T-helper 2 cell treated with Interferon-gamma antibody and Interleukin-4, amounts not matched to agents 5 μg/mL and 100 μg/mL, for 36 hours (primary cell): ENCODE results near the gene KANSL3.
"Not testable (repeated sequence)": the region's sequence is repeated elsewhere in the genome, so short reads cannot be mapped to it uniquely, and the experiment has no call there.

ENCODE experiments used
- DNase-seq: peaks from one replicate; pipeline ENCODE4 v3.0.0; 2021; ENCODE audit warnings: low spot score
- H3K27ac Mint-ChIP-seq: one replicate; pipeline ENCODE4 v1.8.0; 2021; ENCODE audit warnings: mild to moderate bottlenecking, mixed read lengths
- H3K27me3 Mint-ChIP-seq: one replicate; pipeline ENCODE4 v1.8.0; 2021; ENCODE audit warnings: low read depth, mixed read lengths
- H3K36me3 Mint-ChIP-seq: one replicate; pipeline ENCODE4 v1.8.0; 2021; ENCODE audit warnings: low read depth, mixed read lengths
- H3K4me1 Mint-ChIP-seq: one replicate; pipeline ENCODE4 v1.8.0; 2021; ENCODE audit warnings: low read depth, mixed read lengths
- H3K4me3 Mint-ChIP-seq: one replicate; pipeline ENCODE4 v1.8.0; 2022; ENCODE audit warnings: mild to moderate bottlenecking, moderate library complexity, mixed read lengths
- H3K9me3 Mint-ChIP-seq: one replicate; pipeline ENCODE4 v1.8.0; 2021; ENCODE audit warnings: mixed read lengths

Gene KANSL3

GRCh38 chr2:96638144-96639121 lies at the start of gene KANSL3:
KANSL3 (minus strand) TSS chr2:96638312; CDS start chr2:96637135, 1,177 bp downstream.
- H3K27ac Mint-ChIP-seq: peak within 1 kb of the TSS; percentile 98
- DNase-seq: peak; percentile 91
- H3K36me3 Mint-ChIP-seq: peaks cover 25% of the 10 kb centered on the region
- peak within 1 kb of the TSS; percentile 93 for H3K4me3 Mint-ChIP-seq
- H3K27me3 Mint-ChIP-seq: peaks cover 8% of the 10 kb centered on the region
- H3K9me3 Mint-ChIP-seq: no peaks in the 10 kb centered on the region
- H3K4me1 Mint-ChIP-seq: peaks cover 29% of the 10 kb centered on the region

DNA sequence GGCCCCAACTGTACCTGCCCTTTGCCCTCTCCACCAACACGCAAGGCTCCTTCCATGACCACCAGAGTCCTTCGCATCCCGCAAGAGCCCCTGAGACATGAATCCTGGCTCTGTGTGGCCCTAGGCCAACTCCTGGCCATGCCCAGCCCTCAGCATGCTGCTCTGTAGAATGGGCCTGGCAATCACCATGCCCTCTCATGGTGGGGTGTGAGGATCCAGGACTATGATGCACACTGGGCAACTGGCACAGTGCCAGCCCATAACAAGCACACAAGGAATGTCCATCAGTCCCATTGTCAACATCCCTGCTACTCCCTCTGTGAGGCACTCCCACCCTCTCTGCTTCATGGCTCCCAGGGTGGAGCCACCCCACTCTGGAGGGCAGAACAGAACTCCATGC lies 49.2 kb upstream of the KANSL3 start:
- Mint-ChIP-seq H3K4me3 (no peak overlapping the region), H3K27me3 (no peaks in the 10 kb centered on the region), H3K36me3 (no peaks in the 10 kb centered on the region), H3K9me3 (no peaks in the 10 kb centered on the region), H3K27ac (no peak overlapping the region), H3K4me1 (no peaks in the 10 kb centered on the region)
- DNase-seq: no peak

DNA sequence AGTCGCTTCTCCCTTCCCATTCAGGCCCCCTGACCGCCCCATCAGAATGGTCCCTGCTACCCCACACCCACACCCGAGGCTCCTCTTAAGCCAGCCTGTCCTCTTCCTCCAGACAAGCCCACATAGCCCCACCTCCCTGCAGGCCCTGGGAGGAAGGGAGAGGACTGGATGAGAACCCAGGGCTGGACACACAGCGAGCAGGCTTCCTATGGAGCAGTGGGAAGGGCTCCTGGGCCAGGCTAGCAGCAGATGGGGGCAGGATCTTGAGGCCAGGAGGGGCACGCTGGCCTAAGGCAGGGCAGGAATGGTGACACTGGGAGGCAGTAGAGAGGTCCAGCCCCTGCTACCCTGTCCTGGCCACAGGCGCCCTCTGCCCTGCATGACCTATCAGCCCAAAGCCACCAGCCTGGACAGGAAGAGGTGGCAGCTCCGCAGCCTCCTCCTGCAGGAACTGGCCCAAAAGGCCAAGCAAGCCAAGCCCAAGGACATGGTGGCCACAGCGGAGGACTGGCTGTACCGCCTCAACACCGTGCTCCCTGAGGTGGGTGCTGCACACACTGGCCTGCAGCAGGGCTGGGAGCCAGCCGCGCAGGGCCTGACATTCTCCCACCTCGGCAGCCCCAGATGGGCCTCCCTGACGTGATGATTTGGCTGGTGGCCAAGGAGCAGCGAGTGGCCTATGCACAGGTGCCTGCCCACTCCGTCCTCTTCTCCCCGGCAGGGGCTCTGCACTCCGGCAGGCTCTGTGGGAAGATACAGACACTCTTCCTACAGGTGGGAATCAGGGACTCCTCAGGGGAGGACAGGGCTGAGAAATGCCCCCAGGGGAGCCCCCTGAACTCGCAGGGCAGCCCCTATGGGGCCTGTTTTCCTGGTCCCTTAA lies 47.7 kb upstream of the KANSL3 start:
- no peaks in the 10 kb centered on the region for H3K4me1 Mint-ChIP-seq
- no peaks in the 10 kb centered on the region for H3K27me3 Mint-ChIP-seq
- DNase-seq: no peak
- no peaks in the 10 kb centered on the region for H3K36me3 Mint-ChIP-seq
- no peak overlapping the region for H3K27ac Mint-ChIP-seq
- H3K9me3 Mint-ChIP-seq: no peaks in the 10 kb centered on the region
- no peak overlapping the region for H3K4me3 Mint-ChIP-seq

- H3K4me3 Mint-ChIP-seq: no peak overlapping the region
These were observed 46.9 kb upstream of the KANSL3 start for GRCh38 chr2:96684883-96685576.

DNA sequence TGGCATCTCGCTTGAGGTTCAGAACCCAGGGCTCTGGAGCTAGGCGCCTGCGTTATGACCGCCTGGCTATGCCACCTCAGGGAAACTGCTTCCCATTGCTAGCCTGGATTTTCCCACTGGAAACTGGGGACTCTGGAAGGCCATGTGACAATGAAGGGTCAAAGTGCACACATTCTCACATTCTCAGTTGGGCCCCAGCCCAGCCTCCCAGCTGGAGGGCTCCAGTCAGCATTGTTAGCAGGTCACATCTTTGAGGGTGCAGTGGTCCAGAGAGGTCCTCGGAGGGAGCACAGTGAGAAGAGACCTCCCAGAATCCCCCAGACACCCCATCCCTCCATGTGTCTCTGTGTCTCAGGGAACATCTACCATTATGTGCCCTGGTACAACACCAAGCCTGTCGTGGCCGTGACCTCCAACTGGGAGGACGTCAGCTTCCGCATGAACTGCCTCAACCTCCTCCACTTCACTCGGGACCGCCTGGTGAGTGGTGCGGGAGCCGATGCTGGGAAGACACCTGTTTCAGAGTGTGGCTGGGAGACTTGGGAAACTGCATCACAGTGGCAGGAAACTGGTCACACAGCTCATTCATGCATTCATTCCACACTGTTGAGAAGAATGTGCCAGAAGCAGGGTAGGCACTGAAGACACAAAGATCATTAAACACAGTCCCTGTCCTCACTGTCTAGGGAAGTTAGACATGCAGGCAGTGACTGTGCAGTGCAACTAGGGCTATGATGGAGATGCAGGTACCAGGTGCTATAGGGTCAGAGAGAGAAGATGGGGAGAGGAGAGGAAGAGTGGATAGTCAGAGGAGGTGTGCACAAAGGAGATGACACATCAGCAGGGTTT lies 46.1 kb upstream of the KANSL3 start:
- no peaks in the 10 kb centered on the region for H3K4me1 Mint-ChIP-seq
- H3K27me3 Mint-ChIP-seq: peaks cover 11% of the 10 kb centered on the region
- H3K27ac Mint-ChIP-seq: no peak overlapping the region
- H3K36me3 Mint-ChIP-seq: no peaks in the 10 kb centered on the region
- H3K9me3 Mint-ChIP-seq: no peaks in the 10 kb centered on the region
- no peak for DNase-seq
- H3K4me3 Mint-ChIP-seq: no peak overlapping the region

More at GRCh38 chr2:96684883-96685576, 46.9 kb upstream of the KANSL3 start:
- H3K27me3 Mint-ChIP-seq: peaks cover 5% of the 10 kb centered on the region
- no peaks in the 10 kb centered on the region for H3K9me3 Mint-ChIP-seq
- no peaks in the 10 kb centered on the region for H3K36me3 Mint-ChIP-seq
- no peaks in the 10 kb centered on the region for H3K4me1 Mint-ChIP-seq
- H3K27ac Mint-ChIP-seq: no peak overlapping the region
- no peak for DNase-seq

DNA sequence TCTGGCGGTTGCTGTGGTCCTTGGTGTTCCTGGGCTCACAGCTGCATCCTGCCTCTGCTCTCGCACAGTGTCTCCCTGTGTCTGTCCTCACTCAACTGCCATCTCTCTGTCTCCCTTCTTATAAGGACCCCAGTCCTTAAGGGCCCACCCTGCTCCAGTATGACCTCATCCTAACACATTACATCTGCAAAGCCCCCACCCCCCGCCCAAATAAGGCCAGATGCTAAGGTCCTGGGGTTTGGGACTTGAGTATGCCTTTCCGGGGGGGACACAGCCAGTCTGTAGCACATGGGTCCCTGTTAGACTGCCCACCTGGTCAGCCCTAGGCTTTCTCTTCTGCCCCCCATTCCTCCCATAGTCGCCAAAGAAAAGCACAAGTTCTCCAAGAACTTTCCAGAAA lies 45.2 kb upstream of the KANSL3 start:
- Mint-ChIP-seq H3K36me3 (no peaks in the 10 kb centered on the region), H3K4me3 (no peak overlapping the region), H3K27me3 (peaks cover 11% of the 10 kb centered on the region), H3K27ac (no peak overlapping the region), H3K9me3 (no peaks in the 10 kb centered on the region), H3K4me1 (no peaks in the 10 kb centered on the region)
- DNase-seq: no peak

- no peaks in the 10 kb centered on the region for H3K4me1 Mint-ChIP-seq
- no peak for DNase-seq
- H3K9me3 Mint-ChIP-seq: no peaks in the 10 kb centered on the region
- H3K4me3 Mint-ChIP-seq: no peak overlapping the region
- no peaks in the 10 kb centered on the region for H3K36me3 Mint-ChIP-seq
- H3K27ac Mint-ChIP-seq: no peak overlapping the region
- peaks cover 11% of the 10 kb centered on the region for H3K27me3 Mint-ChIP-seq
These were observed 43.4 kb upstream of the KANSL3 start for GRCh38 chr2:96681540-96681939.

DNA sequence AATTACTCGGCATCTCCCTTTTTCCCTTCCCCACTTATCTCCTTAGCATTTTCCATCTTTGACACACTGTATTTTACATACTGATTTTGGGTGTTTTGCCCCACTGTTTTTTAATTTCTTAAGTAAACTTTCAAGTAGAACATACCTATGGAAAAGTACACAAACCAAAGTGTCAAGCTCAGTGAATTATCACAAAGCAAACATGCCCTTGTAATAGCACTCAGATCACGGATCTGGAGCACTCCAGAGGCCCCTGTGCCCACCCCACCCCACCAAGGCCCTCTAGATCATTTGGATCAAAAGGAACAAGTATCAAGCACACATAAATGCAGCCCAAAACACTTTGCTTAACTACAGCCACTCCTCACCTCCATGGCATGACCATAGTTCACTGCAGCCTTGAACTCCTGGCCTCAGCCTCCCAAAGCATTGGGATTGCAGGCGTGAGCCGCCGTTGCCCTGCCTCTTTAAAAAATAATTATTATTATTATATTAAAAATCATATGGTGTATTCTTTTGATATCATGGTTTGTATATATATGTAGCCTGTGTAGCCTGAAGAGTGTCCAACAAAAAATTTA lies 42.5 kb upstream of the KANSL3 start:
- no peak overlapping the region for H3K4me3 Mint-ChIP-seq
- DNase-seq: no peak
- no peaks in the 10 kb centered on the region for H3K4me1 Mint-ChIP-seq
- H3K27ac Mint-ChIP-seq: no peak overlapping the region
- H3K9me3 Mint-ChIP-seq: no peaks in the 10 kb centered on the region
- H3K36me3 Mint-ChIP-seq: no peaks in the 10 kb centered on the region
- H3K27me3 Mint-ChIP-seq: peaks cover 11% of the 10 kb centered on the region

DNA sequence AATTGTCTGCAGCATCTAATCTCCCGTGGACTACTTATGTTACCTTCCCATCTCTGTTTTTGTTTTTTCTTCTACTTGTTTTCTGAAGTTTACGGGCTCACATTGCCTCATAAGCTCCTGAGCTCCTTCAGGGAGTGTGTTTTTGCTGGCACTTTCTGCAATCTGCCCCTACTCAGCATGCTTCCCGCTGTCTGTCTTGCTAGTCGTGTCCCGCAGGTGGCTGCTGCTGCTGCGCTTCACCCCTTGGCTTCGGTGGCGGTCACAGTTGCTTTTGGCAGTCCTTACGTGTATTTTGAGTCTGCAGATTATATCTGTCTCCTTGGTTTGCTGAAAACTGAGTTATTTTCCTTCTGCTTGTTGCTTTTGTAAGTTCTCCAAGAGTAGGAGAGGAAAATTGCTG lies 41.7 kb upstream of the KANSL3 start:
- no peak for DNase-seq
- Mint-ChIP-seq H3K4me3 (no peak overlapping the region), H3K27ac (no peak overlapping the region), H3K4me1 (no peaks in the 10 kb centered on the region), H3K27me3 (peaks cover 12% of the 10 kb centered on the region), H3K36me3 (no peaks in the 10 kb centered on the region), H3K9me3 (no peaks in the 10 kb centered on the region)

DNA sequence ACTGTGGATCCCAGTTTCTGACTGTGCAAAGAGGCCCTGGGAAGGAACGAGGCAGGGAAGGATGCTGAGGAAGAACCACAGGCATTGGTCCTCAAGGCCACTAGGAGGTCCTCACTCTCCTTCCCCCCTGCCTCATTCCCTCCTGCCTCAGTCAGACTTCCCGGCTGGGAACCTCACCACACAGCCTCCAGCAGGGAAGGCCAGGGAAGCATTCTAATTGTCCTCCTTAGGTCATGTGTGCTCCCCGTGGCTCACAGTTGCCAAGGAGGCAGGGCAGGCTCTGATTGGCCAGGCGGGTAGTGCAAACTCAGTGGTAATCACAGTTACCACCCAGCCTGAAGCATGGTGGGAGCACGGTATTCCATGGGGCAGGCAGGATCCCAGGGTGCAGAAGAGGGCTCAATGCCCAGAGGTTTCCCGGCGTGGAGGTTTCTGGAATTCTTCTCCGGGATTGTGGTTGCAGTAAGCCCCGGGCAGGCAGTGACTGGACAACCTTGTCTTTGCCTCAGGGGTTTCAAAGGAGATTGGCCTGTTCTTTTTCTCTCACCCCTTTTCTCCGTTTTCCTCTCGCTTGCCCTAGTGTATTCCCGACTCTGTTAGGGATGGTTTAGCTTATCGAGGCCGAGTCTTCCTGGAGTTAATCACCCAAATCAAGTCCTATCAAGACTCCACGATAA lies 31.6 kb upstream of the KANSL3 start:
- no peaks in the 10 kb centered on the region for H3K4me1 Mint-ChIP-seq
- no peak overlapping the region for H3K27ac Mint-ChIP-seq
- peaks cover 3% of the 10 kb centered on the region for H3K27me3 Mint-ChIP-seq
- H3K9me3 Mint-ChIP-seq: no peaks in the 10 kb centered on the region
- no peaks in the 10 kb centered on the region for H3K36me3 Mint-ChIP-seq
- DNase-seq: no peak
- no peak overlapping the region for H3K4me3 Mint-ChIP-seq

DNA sequence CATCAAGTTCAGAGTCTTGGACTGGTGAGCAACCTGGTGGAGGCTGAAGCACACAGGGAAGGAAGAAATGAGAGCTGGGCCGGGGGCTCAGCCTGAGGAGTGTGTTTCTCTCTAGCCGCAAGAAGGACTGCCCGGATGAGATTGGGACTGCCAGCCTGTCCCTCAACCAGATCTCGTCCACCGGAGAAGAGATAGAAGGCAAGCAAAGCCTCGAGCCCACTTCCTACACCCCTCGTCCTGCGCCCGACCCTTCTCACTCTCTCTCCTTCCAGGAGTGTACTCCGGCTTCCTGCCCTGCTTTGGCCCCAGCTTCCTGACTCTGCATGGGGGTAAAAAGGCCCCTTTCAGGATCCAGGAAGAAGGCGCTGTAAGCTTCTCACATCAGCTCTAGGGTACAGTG lies 30.7 kb upstream of the KANSL3 start:
- no peaks in the 10 kb centered on the region for H3K36me3 Mint-ChIP-seq
- no peaks in the 10 kb centered on the region for H3K9me3 Mint-ChIP-seq
- H3K4me3 Mint-ChIP-seq: no peak overlapping the region
- H3K27me3 Mint-ChIP-seq: peaks cover 3% of the 10 kb centered on the region
- DNase-seq: no peak
- H3K27ac Mint-ChIP-seq: no peak overlapping the region
- no peaks in the 10 kb centered on the region for H3K4me1 Mint-ChIP-seq

GRCh38 chr2:96665717-96666116 lies 27.6 kb upstream of the KANSL3 start:
- not testable (repeated sequence) for H3K4me3 Mint-ChIP-seq, H3K36me3 Mint-ChIP-seq, H3K4me1 Mint-ChIP-seq, H3K9me3 Mint-ChIP-seq, H3K27ac Mint-ChIP-seq, DNase-seq, H3K27me3 Mint-ChIP-seq
